Measurements from ENCODE around the gene ANTXR2.
"Not testable (repeated sequence)": the region's sequence is repeated elsewhere in the genome, so short reads cannot be mapped to it uniquely, and the experiment has no call there.

Gene ANTXR2

GRCh38 chr4:79904331-79904730, 168.7 kb downstream of the ANTXR2 start:
- DNase-seq = no peak

GRCh38 chr4:79900182-79900581, 172.8 kb downstream of the ANTXR2 start:
- DNase-seq = no peak

- DNase-seq = no peak
Observed at GRCh38 chr4:79899481-79899880, 173.5 kb downstream of the ANTXR2 start.

DNA sequence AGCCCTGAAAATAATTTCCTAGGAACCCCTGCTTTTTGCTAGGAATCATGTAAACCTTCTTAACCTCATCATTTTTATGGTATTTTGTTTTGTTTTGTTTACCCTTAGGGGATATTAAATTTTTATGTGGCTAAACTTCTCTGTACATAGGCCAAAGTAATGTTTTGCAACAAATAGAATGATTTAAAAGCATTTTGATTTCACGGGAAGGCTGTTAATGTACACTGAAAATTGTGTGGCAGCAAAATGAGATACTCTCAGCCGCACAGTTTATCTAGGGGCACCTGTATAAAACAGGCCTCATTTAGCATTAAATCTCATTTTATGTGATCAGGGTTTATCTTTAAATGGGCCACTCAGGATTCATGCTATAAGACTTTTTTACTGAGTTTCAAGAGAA, 175.0 kb downstream of the ANTXR2 start:
- no peak for DNase-seq

- no peak for DNase-seq
Observed at GRCh38 chr4:79897174-79897573, 175.9 kb downstream of the ANTXR2 start.

- no peak for DNase-seq
Observed at GRCh38 chr4:79893456-79893855, 179.6 kb downstream of the ANTXR2 start.

DNA sequence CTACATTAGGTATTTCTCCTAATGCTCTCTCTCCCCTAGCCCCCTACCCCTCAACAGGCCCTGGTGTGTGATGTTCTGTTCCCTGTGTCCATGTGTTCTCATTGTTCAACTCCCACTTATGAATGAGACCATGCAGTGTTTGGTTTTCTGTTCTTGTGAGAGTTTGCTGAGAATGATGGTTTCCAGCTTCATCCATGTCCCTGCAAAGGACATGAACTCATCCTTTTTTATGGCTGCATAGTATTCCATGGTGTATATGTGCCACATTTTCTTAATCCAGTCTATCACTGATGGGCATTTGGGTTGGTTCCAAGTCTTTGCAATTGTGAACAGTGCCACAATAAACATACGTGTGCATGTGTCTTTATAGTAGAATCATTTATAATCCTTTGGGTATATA, 184.0 kb downstream of the ANTXR2 start:
- DNase-seq = not testable (repeated sequence)

- DNase-seq = no peak
Observed at GRCh38 chr4:79886557-79886956, 186.5 kb downstream of the ANTXR2 start.

DNA sequence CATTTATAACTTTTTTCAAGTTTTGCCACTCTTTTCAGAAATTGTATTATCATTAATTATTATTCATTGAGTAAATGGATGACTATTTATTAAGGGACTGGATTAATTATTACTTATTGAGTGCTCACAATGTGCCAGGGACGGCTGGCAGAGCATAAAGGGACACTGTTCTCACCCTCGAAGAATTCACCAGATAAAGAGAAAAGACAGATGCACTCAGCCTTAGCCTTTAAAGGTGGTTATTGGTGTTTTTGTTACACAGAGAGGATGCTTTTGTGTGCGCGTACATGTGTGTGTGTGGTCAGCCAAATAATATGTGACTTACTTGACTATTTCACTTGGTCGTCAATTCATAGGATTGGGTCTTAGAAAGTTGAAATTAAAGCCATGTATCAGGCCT, 187.0 kb downstream of the ANTXR2 start:
- DNase-seq = no peak

DNA sequence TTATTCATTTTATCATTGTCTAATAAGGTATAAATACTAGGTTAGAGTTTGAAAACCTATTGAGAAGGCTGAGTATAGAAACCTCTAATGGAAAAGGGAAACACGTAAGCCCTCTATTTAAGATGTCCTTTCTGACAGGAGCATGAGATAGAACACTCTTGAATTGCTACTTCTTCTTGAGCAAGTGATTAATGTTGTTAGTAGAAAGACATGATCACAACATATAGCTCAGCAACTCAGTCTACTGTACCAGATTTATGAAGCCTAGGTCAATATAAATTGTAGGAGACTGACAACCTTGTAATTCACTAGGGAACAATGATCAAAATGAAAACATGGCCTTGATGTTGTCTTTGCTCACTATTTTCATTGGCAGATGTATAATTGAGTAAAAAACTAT, 189.7 kb downstream of the ANTXR2 start:
- DNase-seq = no peak

DNA sequence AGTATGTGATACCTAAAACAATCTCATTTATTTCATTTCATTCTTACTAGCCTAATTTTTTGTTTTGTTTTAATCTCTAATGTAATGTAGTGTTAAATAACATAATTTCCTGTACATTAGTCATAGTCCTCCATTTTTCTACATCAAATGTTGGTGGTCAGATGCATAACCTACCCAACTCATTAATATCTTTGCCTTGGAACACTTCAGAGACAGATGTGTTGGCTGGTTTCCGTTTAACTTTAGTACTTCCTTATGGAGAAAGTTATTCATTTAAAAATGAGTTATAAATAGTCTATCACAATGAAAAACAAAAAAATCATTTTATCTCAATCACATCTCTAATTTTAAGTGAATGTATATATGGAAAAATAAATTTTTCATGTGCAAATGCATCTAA, 190.2 kb downstream of the ANTXR2 start:
- no peak for DNase-seq

- no peak for DNase-seq
Observed at GRCh38 chr4:79881407-79881806, 191.6 kb downstream of the ANTXR2 start.

DNA sequence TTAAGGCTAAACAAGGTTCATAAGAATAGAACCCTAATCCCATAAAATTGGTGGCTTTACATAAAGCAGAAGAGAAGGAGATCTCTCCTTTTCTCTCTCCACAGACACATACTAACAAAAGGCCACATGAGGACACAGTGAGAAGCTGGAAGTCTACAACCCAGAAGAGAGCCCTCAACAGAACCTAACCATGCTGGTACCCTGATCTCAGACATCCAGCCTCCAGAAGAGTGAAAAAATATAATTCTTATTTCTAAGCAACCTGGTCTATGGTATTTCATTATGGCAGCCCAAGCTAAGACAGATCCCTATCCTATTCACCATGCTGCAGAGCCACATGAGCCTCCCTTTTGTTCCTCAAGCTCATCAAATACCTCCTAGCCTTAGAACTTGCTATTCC, 195.5 kb downstream of the ANTXR2 start:
- no peak for DNase-seq

GRCh38 chr4:79875344-79875899, 197.6 kb downstream of the ANTXR2 start:
- no peak for DNase-seq

- no peak for DNase-seq
Observed at GRCh38 chr4:79874197-79874596, 198.8 kb downstream of the ANTXR2 start.

DNA sequence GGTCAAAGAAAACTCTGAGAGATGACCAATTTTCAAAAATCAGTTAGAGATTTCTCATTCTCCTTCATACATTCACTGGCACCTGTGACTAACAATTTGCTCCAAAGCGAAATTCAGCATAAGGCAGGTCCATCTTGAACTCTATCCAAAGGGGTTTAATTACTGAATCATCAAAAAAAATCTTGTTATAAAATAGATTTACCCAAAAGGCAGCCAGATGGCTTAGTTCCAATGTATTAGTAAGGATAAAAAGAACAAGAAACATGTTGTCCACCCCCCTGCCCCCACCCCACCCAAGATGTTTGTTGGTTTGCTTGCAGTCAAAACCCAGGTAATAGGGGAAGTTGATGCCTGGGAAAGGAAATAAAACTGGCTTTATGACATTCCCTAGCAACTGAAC, 200.3 kb downstream of the ANTXR2 start:
- no peak for DNase-seq

DNA sequence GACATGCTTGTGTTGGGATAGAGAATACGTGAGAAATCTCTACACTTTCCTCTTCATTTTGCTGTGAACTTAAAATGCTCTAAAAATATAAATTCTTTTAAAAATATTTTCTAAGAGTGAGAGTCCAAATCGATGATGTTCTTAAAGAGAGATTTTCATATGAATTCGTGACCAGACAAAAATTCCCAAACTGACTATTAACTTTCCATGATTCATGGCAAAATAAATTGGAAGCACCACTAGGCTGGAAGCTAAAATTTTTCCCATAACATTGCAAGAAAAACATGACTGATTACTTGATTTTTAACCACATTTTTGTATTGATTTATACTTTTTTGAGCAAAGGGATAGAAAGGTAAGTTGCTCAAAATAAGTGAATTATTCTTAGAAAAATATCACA, 201.1 kb downstream of the ANTXR2 start:
- DNase-seq = no peak

GRCh38 chr4:79869597-79870237, 203.3 kb downstream of the ANTXR2 start:
- DNase-seq = no peak

GRCh38 chr4:79865201-79865597, 207.8 kb downstream of the ANTXR2 start:
- no peak for DNase-seq

DNA sequence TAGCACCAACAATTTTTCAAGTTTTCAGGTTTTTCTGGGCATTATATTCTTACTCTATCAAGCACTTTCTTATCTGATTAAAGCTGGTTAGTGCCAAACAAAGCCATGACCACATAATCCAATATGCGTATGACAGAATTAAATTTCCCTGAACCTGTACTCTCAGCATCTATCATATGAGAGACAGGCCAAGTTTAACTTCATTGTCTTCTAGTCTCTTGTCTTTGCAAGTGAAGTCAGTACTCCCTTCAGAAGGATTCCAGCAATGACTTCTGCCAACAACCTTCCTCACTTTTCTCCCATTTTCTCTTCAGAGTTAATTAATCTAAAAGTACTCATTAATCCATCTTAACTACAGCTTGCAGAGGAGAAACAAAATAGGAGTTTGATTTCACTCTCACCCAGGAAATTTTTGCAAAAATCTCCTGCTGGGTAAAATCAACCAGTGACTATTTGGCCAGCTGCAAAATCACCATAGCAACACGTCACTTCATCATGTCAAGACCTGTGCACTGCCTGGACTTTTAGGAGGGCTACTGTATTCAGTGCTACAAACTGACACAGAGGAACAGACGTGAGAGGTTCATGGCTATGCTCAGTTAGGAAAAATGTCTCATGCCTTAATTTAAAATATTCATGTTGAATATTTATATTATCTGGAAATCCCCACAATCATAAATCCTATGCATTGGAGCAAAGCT, 208.4 kb downstream of the ANTXR2 start:
- DNase-seq = no peak

GRCh38 chr4:79863333-79863732, 209.7 kb downstream of the ANTXR2 start:
- DNase-seq = no peak

DNA sequence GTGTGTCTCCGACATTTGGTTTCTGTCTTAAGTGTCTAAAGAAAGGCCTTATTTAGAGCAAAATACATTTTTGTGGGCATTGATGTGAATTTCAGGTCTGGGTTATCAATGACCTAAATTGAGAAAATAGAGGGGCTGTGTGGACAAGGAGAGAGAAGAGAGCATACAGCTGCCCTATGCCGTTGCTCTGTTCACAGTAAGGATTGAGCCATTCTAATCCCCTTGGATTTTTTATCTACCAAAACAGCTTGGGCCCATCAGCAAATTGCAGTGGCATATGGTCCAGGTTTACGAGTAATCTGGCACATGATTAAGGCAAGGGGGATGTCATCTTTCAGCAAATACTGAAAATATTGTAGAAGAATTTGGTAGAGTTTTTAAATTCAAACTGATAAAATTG, 210.2 kb downstream of the ANTXR2 start:
- no peak for DNase-seq

GRCh38 chr4:79857811-79858210, 215.2 kb downstream of the ANTXR2 start:
- DNase-seq = no peak

GRCh38 chr4:79856196-79856595, 216.8 kb downstream of the ANTXR2 start:
- no peak for DNase-seq
